Endothelial cell (in vitro differentiated cells): ENCODE data around the gene TENT5C. TPM values are rescaled to one million over a fixed set of nuclear protein-coding genes. Genes with fewer than 3 reads are reported as not detected.

Experiments used
- DNase-seq: peaks from one replicate; pipeline ENCODE4 v3.0.0; 2021; ENCODE audit warnings: low spot score
- H3K27ac Mint-ChIP-seq: one replicate; pipeline ENCODE4 v1.8.0; 2021; ENCODE audit warnings: mixed read lengths, inconsistent platforms; ENCODE audit not compliant: unreplicated experiment
- H3K27me3 Mint-ChIP-seq: one replicate; pipeline ENCODE4 v1.8.0; 2021; ENCODE audit warnings: mild to moderate bottlenecking, moderate library complexity, mixed read lengths, inconsistent platforms; ENCODE audit not compliant: unreplicated experiment
- H3K36me3 Mint-ChIP-seq: one replicate; pipeline ENCODE4 v1.8.0; 2021; ENCODE audit warnings: mild to moderate bottlenecking, low read depth, mixed read lengths, inconsistent platforms; ENCODE audit not compliant: unreplicated experiment
- H3K4me1 Mint-ChIP-seq: one replicate; pipeline ENCODE4 v1.8.0; 2021; ENCODE audit warnings: mild to moderate bottlenecking, mixed read lengths, inconsistent platforms; ENCODE audit not compliant: unreplicated experiment
- H3K4me3 Mint-ChIP-seq: one replicate; pipeline ENCODE4 v1.8.0; 2021; ENCODE audit warnings: mild to moderate bottlenecking, mixed read lengths, inconsistent platforms; ENCODE audit not compliant: unreplicated experiment
- H3K9me3 Mint-ChIP-seq: one replicate; pipeline ENCODE4 v1.8.0; 2021; ENCODE audit warnings: mixed read lengths, inconsistent platforms; ENCODE audit not compliant: unreplicated experiment
- total RNA-seq: library from RNA; stranded (reverse); fragmentation: NEBNext Ultra II Directional; extraction: Animal tissue kit (Norgen Biotek cat#: 25700); gene quantifications from one replicate; pipeline ENCODE4 v1.2.1, GENCODE V29; 2021; ENCODE audit not compliant: unreplicated experiment
- TF ChIP-seq, protein P1 (sequence below): fragments of 200-600 bp; sonication (generic); IDR thresholded peaks from one replicate; pipeline ENCODE4 v1.5.0; 2021; ENCODE audit warnings: antibody characterized with exemption; ENCODE audit not compliant: unreplicated experiment

Gene TENT5C
- total RNA-seq, 1 donor from 2014 or later: 0.05 TPM

DNA sequence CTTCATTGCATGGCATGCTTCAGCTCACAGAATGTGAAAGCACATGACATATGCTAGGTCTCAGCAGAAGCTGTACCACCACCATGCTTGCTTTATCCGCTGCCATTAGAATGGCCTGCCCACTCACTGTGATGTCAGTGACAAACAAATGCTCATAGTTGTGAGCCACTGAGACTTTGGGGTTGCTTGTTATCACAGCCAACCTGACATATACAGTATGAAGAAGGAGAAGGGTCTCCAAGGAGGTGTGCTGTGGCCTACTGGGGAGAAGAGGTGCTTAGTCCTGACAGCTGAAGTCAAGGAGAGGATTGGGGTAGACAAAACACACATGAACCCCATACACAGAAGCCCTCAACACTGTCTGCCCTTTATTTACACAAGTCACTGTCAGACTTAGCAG lies 19.5 kb upstream of the TENT5C start:
- H3K9me3 Mint-ChIP-seq: no peaks in the 10 kb centered on the region
- H3K27ac Mint-ChIP-seq: no peak overlapping the region
- no peak overlapping the region for H3K4me3 Mint-ChIP-seq
- peaks cover 1% of the 10 kb centered on the region for H3K27me3 Mint-ChIP-seq
- H3K4me1 Mint-ChIP-seq: peaks cover 3% of the 10 kb centered on the region
- no peaks in the 10 kb centered on the region for H3K36me3 Mint-ChIP-seq
- no peak for DNase-seq
- TF ChIP-seq, protein P1, sequence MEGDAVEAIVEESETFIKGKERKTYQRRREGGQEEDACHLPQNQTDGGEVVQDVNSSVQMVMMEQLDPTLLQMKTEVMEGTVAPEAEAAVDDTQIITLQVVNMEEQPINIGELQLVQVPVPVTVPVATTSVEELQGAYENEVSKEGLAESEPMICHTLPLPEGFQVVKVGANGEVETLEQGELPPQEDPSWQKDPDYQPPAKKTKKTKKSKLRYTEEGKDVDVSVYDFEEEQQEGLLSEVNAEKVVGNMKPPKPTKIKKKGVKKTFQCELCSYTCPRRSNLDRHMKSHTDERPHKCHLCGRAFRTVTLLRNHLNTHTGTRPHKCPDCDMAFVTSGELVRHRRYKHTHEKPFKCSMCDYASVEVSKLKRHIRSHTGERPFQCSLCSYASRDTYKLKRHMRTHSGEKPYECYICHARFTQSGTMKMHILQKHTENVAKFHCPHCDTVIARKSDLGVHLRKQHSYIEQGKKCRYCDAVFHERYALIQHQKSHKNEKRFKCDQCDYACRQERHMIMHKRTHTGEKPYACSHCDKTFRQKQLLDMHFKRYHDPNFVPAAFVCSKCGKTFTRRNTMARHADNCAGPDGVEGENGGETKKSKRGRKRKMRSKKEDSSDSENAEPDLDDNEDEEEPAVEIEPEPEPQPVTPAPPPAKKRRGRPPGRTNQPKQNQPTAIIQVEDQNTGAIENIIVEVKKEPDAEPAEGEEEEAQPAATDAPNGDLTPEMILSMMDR: no peak

DNA sequence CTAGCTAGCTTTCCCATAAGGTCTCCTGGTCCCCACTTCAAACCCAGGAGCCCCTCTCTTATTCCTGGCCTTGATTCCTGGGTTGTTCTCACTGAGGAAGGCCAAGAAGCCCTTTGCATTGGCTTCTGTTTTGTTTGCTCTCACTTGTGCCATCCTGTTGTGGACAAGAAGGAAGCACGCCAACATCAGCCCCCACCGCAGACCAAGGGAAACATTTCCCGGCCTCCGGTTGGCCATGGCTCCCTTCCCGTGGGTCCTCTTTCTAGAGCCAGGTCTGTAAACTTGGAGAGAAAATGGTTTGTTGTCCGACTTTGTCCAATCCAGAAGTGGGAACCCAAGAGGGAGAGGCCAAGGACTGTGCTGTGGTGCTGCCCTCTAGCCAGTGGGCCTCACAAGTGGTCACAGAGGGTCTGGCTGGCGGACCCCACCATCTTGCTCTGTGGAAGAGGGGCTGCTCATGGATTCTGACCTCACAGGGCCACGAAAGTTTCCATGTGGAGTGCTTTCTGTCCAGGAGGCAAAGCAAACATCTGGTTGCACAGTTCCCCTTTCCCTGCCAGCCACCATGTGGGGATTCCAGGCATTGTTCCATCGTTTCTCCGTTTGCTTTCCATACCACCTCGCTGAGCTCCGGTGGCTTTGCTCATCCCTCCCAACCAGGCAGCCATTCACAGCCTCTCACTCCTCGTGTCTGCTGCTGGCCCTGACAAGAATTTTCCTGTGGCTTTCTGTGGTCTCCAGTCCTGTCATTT lies 18.9 kb upstream of the TENT5C start:
- Mint-ChIP-seq H3K4me1 (peaks cover 3% of the 10 kb centered on the region), H3K36me3 (no peaks in the 10 kb centered on the region), H3K4me3 (no peak overlapping the region), H3K9me3 (no peaks in the 10 kb centered on the region), H3K27me3 (peaks cover 4% of the 10 kb centered on the region), H3K27ac (no peak overlapping the region)
- TF ChIP-seq, protein P1: no peak
- no peak for DNase-seq

DNA sequence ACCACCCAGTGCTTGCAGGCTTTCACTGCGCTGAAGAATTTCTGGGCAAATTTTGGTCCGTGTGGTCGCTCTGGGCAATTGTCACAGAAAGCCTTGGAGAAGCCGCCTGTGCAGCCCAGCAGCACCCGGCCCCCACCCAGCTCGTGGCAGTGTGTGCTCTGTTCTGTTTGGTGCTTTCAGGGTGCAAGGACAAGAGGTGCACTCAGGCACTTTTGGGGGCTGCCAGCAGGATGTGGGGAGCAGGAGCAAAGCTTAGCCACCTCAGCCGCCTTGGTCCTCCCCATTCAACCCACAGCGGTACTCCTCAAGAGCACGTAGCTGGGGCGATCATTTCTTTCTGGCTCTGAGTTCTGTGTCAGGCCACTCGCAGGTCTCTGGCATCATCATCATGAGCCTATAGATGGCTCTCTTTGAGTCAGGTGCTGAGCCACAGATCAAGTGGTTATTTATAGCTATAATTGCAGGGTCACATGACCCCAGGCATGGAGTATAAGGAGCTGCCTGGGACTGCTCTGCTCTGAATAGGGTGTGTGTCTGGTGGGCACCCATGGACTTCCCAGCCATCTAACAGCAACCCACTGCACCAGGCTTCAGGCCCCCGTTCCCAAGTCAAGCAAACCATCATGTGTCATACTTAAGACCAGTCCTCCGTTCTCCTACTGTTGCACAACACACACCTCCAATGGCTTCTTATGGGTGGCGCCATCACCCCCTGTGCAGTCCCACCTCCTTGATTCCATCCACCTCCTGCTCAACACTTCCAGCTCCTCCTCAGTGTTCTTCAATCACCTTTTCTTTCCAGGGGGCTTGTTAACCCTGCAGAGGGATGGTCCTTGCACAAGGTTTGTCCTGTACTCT lies 18.1 kb upstream of the TENT5C start:
- TF ChIP-seq, protein P1: no peak
- Mint-ChIP-seq H3K4me3 (no peak overlapping the region), H3K27ac (no peak overlapping the region), H3K9me3 (no peaks in the 10 kb centered on the region), H3K4me1 (peaks cover 3% of the 10 kb centered on the region), H3K27me3 (peaks cover 6% of the 10 kb centered on the region), H3K36me3 (no peaks in the 10 kb centered on the region)
- DNase-seq: no peak

DNA sequence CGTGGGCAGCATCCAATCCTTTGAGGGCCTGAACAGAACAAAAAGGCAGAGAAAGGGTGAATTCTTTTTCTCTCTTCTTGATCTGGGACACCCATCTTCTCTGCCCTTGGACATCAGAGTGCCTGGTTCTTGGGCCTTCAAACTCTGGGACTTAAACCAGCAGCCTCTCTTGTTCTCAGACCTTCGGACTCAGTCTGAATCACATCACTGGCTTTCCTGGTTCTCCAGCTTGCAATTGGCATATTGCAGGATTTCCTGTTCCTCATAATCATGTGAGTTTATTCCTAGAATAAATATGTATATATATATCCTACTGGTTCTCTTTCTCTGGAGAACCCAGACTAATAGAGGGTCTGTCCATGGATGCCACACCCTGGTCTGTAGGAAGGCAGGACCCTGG lies 16.3 kb upstream of the TENT5C start:
- no peak for DNase-seq
- Mint-ChIP-seq H3K27me3 (peaks cover 9% of the 10 kb centered on the region), H3K27ac (no peak overlapping the region), H3K4me3 (no peak overlapping the region), H3K9me3 (no peaks in the 10 kb centered on the region), H3K4me1 (peaks cover 3% of the 10 kb centered on the region), H3K36me3 (no peaks in the 10 kb centered on the region)
- TF ChIP-seq, protein P1: no peak
